Sigmoid colon (tissue), 7 donors: ENCODE measurements around the gene KMT5C. TPM values are rescaled to one million over a fixed set of nuclear protein-coding genes. Genes with fewer than 3 reads are reported as not detected.

Experiments
- DNase-seq: peaks from one replicate; pipeline ENCODE4 v3.0.0-alpha.2; 2019
- H3K27ac ChIP-seq, 4 donors: fragments of 200-600 bp; sonication (generic); one replicate each; pipeline ENCODE4 v1.5.1; 2016 to 2019; ENCODE audit warnings: mild to moderate bottlenecking in 1 of 4
- H3K27me3 ChIP-seq, 3 donors: fragments of 200-600 bp; sonication (generic); one replicate each; pipeline ENCODE4 v1.5.1; 2019; ENCODE audit warnings: mild to moderate bottlenecking in 1 of 3
- H3K36me3 ChIP-seq, 4 donors: fragments of 200-600 bp; sonication (generic); one replicate each; pipeline ENCODE4 v1.5.1; 2016 to 2019
- H3K4me1 ChIP-seq, 4 donors: fragments of 200-600 bp; sonication (generic); one replicate each; pipeline ENCODE4 v1.5.1; 2017 to 2019
- H3K4me3 ChIP-seq, 4 donors: fragments of 200-600 bp; sonication (generic); one replicate each; pipeline ENCODE4 v1.5.1; 2017 to 2019; ENCODE audit warnings: mild to moderate bottlenecking in 2 of 4, moderate library complexity in 1 of 4
- H3K9me3 ChIP-seq, 4 donors: fragments of 200-600 bp in 3 of 4; sonication (generic) in 3 of 4; one replicate each; pipeline versions ENCODE4 v1.5.1 to v1.6.1; 2013 to 2019
- EP300 ChIP-seq, 4 donors: sonication (generic); formaldehyde crosslinking; IDR thresholded peaks; one replicate each; pipeline ENCODE4 v1.6.1; 2017; ENCODE audit warnings: antibody characterized with exemption in 4 of 4
- POLR2A ChIP-seq, 2 donors: fragments of 450-650 bp; IDR thresholded peaks; one replicate each; pipeline ENCODE4 v1.6.1; 2016; ENCODE audit warnings: antibody characterized with exemption in 2 of 2, mild to moderate bottlenecking in 2 of 2, moderate library complexity in 2 of 2
- POLR2AphosphoS5 ChIP-seq, 4 donors: sonication (generic); formaldehyde crosslinking; IDR thresholded peaks; one replicate each; pipeline ENCODE4 v1.6.1; 2017; ENCODE audit warnings: antibody characterized with exemption in 4 of 4
- WGBS, 2 donors: extraction: QIAGEN DNeasy Blood & Tissue Kit; methylation state at CpG; one replicate each; pipeline ENCODE4 v1.1.7; 2013; 5-methylcytosine and 5-hydroxymethylcytosine counted together
- intact Hi-C: fragments of 100-400 bp; cut with DNase I; formaldehyde crosslinking; loops from one replicate; pipeline ENCODE4 v1.15.1; 2023
- polyA plus RNA-seq, 3 donors: library from polyadenylated mRNA; stranded (reverse); fragments of 200-250 nt; gene quantifications; one replicate each; pipeline ENCODE4 v1.2.3, GENCODE V29; 2013
- total RNA-seq, 4 donors: library from RNA; depleted of rRNA; stranded (reverse); fragments of >200 nt; gene quantifications; one replicate each; pipeline ENCODE4 v1.1.0, GENCODE V29; 2016
- TF ChIP-seq, protein P1 (sequence below), 4 experiments: fragments of 450-650 bp in 3 of 4; fragments of 200-600 bp in 1 of 4; IDR thresholded peaks; one replicate each; pipeline ENCODE4 v1.5.1; 2016 to 2019; ENCODE audit warnings: antibody characterized with exemption in 4 of 4, mild to moderate bottlenecking in 3 of 4, moderate library complexity in 2 of 4
- donor health status: healthy with polysubstance abuse.
- donor health status: Bipolar disorder and iron deficiency.
- donor health status: healthy.

Gene KMT5C
- total and polyA plus RNA-seq, 7 donors: 3.0 to 14.8 (median 9.1) TPM

DNA sequence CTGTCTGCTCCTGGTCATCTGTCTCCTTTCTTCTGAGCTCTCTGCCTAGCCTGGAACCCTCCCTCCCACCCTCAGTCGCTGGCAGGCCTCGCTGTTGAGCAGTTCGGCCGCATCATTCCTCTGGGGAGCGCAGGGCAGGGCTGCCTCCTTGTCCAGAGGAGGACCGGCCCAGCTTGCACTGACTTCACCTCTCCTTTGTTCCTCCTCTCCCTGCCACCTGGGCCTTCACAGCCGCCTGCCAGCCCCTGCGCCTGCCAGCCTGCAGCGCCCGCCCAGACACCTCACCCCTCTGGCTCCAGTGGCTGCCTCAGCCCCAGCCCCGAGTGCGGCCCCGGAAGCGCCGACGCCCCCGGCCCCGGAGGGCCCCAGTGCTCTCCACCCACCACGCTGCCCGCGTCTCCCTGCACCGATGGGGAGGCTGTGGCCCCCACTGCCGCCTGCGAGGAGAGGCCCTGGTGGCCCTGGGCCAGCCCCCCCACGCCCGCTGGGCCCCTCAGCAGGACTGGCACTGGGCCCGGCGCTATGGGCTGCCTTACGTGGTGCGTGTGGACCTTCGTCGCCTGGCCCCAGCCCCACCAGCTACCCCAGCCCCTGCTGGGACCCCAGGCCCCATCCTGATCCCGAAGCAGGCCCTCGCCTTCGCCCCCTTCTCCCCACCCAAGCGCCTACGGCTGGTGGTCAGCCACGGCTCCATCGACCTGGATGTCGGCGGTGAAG is 7.2 kb downstream of the KMT5C start:
- WGBS, 2 donors: 92 to 94% methylated on average over 41 of the region's 41 CpGs
- TF ChIP-seq EP300 (IDR thresholded peaks at IDR 0.05) (no peak), POLR2AphosphoS5 (IDR thresholded peaks at IDR 0.05) (no peak), POLR2A (IDR thresholded peaks at IDR 0.05) (no peak)
- TF ChIP-seq, protein P1, sequence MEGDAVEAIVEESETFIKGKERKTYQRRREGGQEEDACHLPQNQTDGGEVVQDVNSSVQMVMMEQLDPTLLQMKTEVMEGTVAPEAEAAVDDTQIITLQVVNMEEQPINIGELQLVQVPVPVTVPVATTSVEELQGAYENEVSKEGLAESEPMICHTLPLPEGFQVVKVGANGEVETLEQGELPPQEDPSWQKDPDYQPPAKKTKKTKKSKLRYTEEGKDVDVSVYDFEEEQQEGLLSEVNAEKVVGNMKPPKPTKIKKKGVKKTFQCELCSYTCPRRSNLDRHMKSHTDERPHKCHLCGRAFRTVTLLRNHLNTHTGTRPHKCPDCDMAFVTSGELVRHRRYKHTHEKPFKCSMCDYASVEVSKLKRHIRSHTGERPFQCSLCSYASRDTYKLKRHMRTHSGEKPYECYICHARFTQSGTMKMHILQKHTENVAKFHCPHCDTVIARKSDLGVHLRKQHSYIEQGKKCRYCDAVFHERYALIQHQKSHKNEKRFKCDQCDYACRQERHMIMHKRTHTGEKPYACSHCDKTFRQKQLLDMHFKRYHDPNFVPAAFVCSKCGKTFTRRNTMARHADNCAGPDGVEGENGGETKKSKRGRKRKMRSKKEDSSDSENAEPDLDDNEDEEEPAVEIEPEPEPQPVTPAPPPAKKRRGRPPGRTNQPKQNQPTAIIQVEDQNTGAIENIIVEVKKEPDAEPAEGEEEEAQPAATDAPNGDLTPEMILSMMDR (IDR thresholded peaks at IDR 0.05): no peak
- no peak overlapping the region for H3K27ac ChIP-seq

DNA sequence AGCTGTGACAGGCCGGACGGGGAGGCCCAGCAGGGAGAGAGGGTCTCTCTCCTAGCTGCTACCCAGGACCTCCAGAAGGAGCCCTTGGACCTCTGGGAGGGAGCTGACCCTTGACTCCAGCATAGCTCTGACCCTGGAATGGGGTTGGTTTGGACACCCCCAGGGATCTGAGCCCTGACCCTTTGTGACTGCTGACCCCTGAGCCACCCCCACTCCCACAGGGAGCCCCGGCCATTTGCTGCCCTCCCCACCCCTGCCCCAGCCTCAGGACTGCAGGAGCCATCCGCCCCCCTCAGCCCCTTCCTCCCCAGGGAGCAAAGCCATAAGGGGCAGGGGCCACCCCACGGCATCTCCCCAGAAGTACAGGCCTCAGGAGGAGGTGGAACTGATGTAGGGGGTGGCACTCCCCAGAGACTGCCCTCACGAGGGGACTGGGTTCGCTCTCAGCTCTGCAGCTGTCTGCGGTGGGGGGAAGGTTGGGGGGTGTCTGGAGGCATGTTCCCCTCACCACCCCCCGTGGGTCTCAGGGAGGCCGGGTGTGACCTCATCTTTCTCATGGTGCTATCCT is 7.8 kb downstream of the KMT5C start:
- TF ChIP-seq POLR2AphosphoS5 (IDR thresholded peaks at IDR 0.05) (no peak), EP300 (IDR thresholded peaks at IDR 0.05) (no peak), POLR2A (IDR thresholded peaks at IDR 0.05) (no peak)
- TF ChIP-seq, protein P1 (IDR thresholded peaks at IDR 0.05): no peak
- peaks cover 0 to 30% (median 14%) of the 10 kb centered on the region in 4 donors for H3K36me3 ChIP-seq
- H3K9me3 ChIP-seq: no peaks in the 10 kb centered on the region
- DNase-seq: no peak
- H3K27ac ChIP-seq: no peak overlapping the region
- no peaks in the 10 kb centered on the region for H3K4me1 ChIP-seq
- H3K27me3 ChIP-seq: peaks cover 9 to 29% (median 22%) of the 10 kb centered on the region in 3 donors
- no peak overlapping the region for H3K4me3 ChIP-seq
- intact Hi-C loops: no loop called here
- WGBS, 2 donors: 90 to 91% methylated on average over 10 of the region's 10 CpGs

More for the DNA sequence above, 7.2 kb downstream of the KMT5C start:
- Histone ChIP-seq H3K4me1 (peaks cover 0 to 4% (median 2%) of the 10 kb centered on the region in 4 donors), H3K9me3 (no peaks in the 10 kb centered on the region), H3K27me3 (peaks cover 4 to 23% (median 16%) of the 10 kb centered on the region in 3 donors), H3K4me3 (no peak overlapping the region), H3K36me3 (peaks cover 0 to 36% (median 18%) of the 10 kb centered on the region in 4 donors)
- no peak for DNase-seq
- intact Hi-C loops: no loop called here

DNA sequence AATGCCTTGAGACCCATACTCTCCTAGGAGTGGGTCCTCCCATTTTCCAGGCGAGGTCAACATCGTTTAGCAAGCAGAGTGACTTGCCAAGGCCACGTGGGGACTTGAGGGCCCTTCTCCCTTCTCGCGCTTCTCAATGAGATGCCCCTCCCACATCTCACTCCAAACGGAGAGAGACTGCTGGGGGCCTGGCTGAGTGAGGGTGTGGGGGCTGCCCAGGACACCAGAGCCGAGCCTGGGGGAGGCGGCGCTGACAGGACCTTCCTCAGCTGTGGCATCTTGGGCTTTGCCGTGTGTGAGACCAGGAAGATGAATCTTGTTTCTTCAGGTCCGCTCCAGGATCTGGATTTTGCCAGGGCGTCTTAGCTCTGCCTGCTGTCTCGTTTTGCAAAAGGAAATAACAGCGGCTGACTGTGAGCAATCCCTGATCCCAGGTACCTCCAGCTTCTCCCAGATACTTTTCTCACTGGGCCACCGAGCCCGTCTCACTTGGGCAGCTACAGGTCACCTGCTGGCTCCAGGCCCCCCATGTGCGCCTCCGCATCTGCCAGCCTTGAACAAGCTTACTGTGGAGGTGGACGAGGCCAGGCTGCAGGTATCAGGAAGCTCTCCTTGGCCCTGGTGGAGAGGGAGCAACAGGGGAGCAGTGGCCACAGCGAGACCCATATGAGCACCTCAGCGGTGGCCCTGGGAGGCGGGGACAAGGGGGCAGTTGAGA is 8.8 kb downstream of the KMT5C start:
- DNase-seq: no peak
- no peak for TF ChIP-seq POLR2AphosphoS5 (IDR thresholded peaks at IDR 0.05)
- TF ChIP-seq, protein P1 (IDR thresholded peaks at IDR 0.05): no peak
- peaks cover 0 to 20% (median 6%) of the 10 kb centered on the region in 4 donors for H3K36me3 ChIP-seq
- no peaks in the 10 kb centered on the region for H3K9me3 ChIP-seq
- intact Hi-C loops: no loop called here
- no peak overlapping the region for H3K27ac ChIP-seq
- 81 to 82% methylated on average over 22 of the region's 22 CpGs for whole genome bisulfite sequencing, 2 donors
- H3K27me3 ChIP-seq: peaks cover 19 to 39% (median 32%) of the 10 kb centered on the region in 3 donors
- peaks cover 0 to 5% (median 4%) of the 10 kb centered on the region in 4 donors for H3K4me1 ChIP-seq
- H3K4me3 ChIP-seq: no peak overlapping the region

DNA sequence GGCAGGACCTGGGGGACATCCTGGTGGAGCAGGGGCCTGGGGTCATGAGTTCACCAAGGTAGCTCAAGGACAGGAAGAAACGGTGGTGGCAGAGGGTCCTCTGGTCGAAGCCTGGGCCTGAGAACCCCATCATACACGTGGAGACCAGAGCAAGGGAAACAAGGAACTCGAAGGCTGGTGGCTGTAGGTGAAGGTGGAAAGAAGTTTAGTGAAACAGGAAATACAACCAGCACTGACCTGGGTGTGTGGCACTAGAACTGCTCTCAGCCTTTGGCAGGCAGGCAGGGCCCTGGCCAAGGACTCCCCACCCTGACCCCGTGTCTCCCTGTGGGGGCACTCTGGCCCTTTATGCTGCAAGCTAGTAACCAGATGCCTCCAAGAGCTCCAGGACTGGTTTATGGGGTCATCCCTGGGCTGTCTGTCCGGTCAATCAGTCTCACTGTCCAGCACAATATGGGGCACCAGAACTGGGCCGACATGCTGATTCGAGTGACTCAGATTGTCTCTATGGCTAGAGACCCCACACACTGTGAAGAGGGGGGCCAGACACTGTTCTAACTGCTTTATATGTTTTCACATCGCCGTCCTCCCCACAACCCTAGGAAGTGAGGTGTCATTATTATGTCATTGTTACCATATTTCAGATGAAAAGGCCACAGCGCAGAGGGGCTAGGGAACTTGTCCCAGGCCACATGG is 11.1 kb downstream of the KMT5C start:
- Histone ChIP-seq H3K4me1 (peaks cover 0 to 19% (median 17%) of the 10 kb centered on the region in 4 donors), H3K27me3 (peaks cover 28 to 62% (median 50%) of the 10 kb centered on the region in 3 donors), H3K9me3 (no peaks in the 10 kb centered on the region), H3K27ac (no peak overlapping the region), H3K4me3 (no peak overlapping the region), H3K36me3 (peaks cover 0 to 14% (median 4%) of the 10 kb centered on the region in 4 donors)
- no peak for TF ChIP-seq EP300 (IDR thresholded peaks at IDR 0.05)
- no peak for TF ChIP-seq POLR2AphosphoS5 (IDR thresholded peaks at IDR 0.05)
- TF ChIP-seq, protein P1 (IDR thresholded peaks at IDR 0.05): no peak
- no peak for TF ChIP-seq POLR2A (IDR thresholded peaks at IDR 0.05)
- intact Hi-C loops: no loop called here
- 58 to 67% methylated on average over 11 of the region's 11 CpGs for WGBS, 2 donors
- DNase-seq: no peak
